ENCODE results near the gene VIL1. TPM values are rescaled to one million over a fixed set of nuclear protein-coding genes. Genes with fewer than 3 reads are reported as not detected.

The VIL1 gene
- total and polyA plus RNA-seq, 2 of the 13 experiments (the other 11 are each of a cell fraction or from before 2014, with no cell fraction given): 287 to 301 TPM

- TF ChIP-seq, protein P1, sequence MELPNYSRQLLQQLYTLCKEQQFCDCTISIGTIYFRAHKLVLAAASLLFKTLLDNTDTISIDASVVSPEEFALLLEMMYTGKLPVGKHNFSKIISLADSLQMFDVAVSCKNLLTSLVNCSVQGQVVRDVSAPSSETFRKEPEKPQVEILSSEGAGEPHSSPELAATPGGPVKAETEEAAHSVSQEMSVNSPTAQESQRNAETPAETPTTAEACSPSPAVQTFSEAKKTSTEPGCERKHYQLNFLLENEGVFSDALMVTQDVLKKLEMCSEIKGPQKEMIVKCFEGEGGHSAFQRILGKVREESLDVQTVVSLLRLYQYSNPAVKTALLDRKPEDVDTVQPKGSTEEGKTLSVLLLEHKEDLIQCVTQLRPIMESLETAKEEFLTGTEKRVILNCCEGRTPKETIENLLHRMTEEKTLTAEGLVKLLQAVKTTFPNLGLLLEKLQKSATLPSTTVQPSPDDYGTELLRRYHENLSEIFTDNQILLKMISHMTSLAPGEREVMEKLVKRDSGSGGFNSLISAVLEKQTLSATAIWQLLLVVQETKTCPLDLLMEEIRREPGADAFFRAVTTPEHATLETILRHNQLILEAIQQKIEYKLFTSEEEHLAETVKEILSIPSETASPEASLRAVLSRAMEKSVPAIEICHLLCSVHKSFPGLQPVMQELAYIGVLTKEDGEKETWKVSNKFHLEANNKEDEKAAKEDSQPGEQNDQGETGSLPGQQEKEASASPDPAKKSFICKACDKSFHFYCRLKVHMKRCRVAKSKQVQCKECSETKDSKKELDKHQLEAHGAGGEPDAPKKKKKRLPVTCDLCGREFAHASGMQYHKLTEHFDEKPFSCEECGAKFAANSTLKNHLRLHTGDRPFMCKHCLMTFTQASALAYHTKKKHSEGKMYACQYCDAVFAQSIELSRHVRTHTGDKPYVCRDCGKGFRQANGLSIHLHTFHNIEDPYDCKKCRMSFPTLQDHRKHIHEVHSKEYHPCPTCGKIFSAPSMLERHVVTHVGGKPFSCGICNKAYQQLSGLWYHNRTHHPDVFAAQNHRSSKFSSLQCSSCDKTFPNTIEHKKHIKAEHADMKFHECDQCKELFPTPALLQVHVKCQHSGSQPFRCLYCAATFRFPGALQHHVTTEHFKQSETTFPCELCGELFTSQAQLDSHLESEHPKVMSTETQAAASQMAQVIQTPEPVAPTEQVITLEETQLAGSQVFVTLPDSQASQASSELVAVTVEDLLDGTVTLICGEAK (IDR thresholded peaks at IDR 0.05): no peak
- TF ChIP-seq, protein P1 (CRISPR knock-in tag; IDR thresholded peaks at IDR 0.05): peak; percentile 11; the same call in 1 of the 2 replicates
- TF ChIP-seq TRIM22 (IDR thresholded peaks at IDR 0.05): no peak
- no peak; the same call in 1 of the 2 replicates for TF ChIP-seq RARG (CRISPR knock-in tag; IDR thresholded peaks at IDR 0.05; ENCODE audit: low read depth)
- TF ChIP-seq, protein P2, sequence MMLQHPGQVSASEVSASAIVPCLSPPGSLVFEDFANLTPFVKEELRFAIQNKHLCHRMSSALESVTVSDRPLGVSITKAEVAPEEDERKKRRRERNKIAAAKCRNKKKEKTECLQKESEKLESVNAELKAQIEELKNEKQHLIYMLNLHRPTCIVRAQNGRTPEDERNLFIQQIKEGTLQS (CRISPR knock-in tag; IDR thresholded peaks at IDR 0.05): peak; percentile 7; the same call in 1 of the 2 replicates
- TF ChIP-seq NR2F2 (IDR thresholded peaks at IDR 0.05; ENCODE audit: borderline replicate concordance, low read depth): no peak
- TF ChIP-seq RFXAP (CRISPR knock-in tag; IDR thresholded peaks at IDR 0.05; ENCODE audit: borderline replicate concordance): peak; percentile 87
- no peak for TF ChIP-seq BHLHE40 (IDR thresholded peaks at IDR 0.05; ENCODE audit: low read length)
- TF ChIP-seq ZBTB26 (CRISPR knock-in tag; IDR thresholded peaks at IDR 0.05; ENCODE audit: borderline replicate concordance): no peak
- TF ChIP-seq ZMYM2 (CRISPR knock-in tag; IDR thresholded peaks at IDR 0.05): peak; percentile 100
- TF ChIP-seq, protein P3, sequence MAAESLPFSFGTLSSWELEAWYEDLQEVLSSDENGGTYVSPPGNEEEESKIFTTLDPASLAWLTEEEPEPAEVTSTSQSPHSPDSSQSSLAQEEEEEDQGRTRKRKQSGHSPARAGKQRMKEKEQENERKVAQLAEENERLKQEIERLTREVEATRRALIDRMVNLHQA (CRISPR knock-in tag; IDR thresholded peaks at IDR 0.05): 0 out of 2 replicates have a peak, but pooled peaks have one; percentile 53
- TF ChIP-seq AGO1 (IDR thresholded peaks at IDR 0.05; ENCODE audit: low read depth, low read length, poor library complexity, severe bottlenecking): peak; percentile 94
- TF ChIP-seq RORA (CRISPR knock-in tag; IDR thresholded peaks at IDR 0.05): no peak
- no peak for TF ChIP-seq CBX2 (IDR thresholded peaks at IDR 0.05; ENCODE audit: low read depth, low read length)
- peak; percentile 71; the same call in 1 of the 2 replicates for TF ChIP-seq CBX2 (CRISPR knock-in tag; IDR thresholded peaks at IDR 0.05; ENCODE audit: low read depth)
- TF ChIP-seq KLF12 (CRISPR knock-in tag; IDR thresholded peaks at IDR 0.05; ENCODE audit: borderline replicate concordance): peak; percentile 80; the same call in 1 of the 2 replicates
- TF ChIP-seq ZNF615 (CRISPR knock-in tag; IDR thresholded peaks at IDR 0.05; ENCODE audit: borderline replicate concordance): no peak
- peak; percentile 55; the same call in 1 of the 2 replicates for TF ChIP-seq ZNF460 (CRISPR knock-in tag; IDR thresholded peaks at IDR 0.05; ENCODE audit: borderline replicate concordance)
Observed at GRCh38 chr2:218397820-218398436, 21.0 kb upstream of the VIL1 start (continued).

Data from HepG2 (cell line).